ENCODE measurements around the gene LMAN2.

GRCh38 chr5:177316005-177316404 lies 35.5 kb downstream of the LMAN2 start:
- no peak for TF ChIP-seq POLR2A (IDR thresholded peaks at IDR 0.05)
- no peak for TF ChIP-seq CTCF (IDR thresholded peaks at IDR 0.05)
